B cell (primary cell): ENCODE measurements around the gene METTL26. TPM values are rescaled to one million over a fixed set of nuclear protein-coding genes. Genes with fewer than 3 reads are reported as not detected.
A peak's percentile ranks its signal among the peaks of the same experiment; 100 is the strongest.

ENCODE experiments used
- ATAC-seq: fragments of 200-7000 bp; cut with Tn5 transposase; one replicate; pipeline ENCODE4 v1.10.0; 2021; ENCODE audit warnings: low read depth, mild to moderate bottlenecking, moderate number of reproducible peaks, moderate library complexity
- CTCF ChIA-PET: fragments of 350-600 bp; sonication (Branson Sonifier 250); formaldehyde crosslinking; loops from one replicate; lab custom pipeline; 2021; ENCODE audit warnings: antibody characterized with exemption, inconsistent platforms; lab: Charles Lee
- POLR2A ChIA-PET: fragments of 350-600 bp; sonication (Branson Sonifier 250); formaldehyde crosslinking; loops from one replicate; lab custom pipeline; 2021; ENCODE audit warnings: antibody characterized with exemption; lab: Charles Lee
- DNase-seq: peaks from one replicate; pipeline ENCODE4 v3.0.0; 2013
- H2AFZ ChIP-seq: 2 replicates; pipeline ENCODE4 v1.6.1; 2012; ENCODE audit warnings: mild to moderate bottlenecking, low read depth, low read length; ENCODE audit not compliant: insufficient read depth, poor library complexity, severe bottlenecking
- H3K27ac ChIP-seq, 2 donors: 1 replicate in 1 of 2; 2 replicates in 1 of 2; pipeline ENCODE4 v1.5.1; 2012 to 2013; ENCODE audit warnings: low read length in 2 of 2, mild to moderate bottlenecking in 2 of 2, moderate library complexity in 1 of 2
- H3K27me3 ChIP-seq, 4 experiments: fragments of 200-600 bp in 1 of 4; sonication (generic) in 1 of 4; replicated peaks in 1 of 4; 1 replicate in 2 of 4; 2 replicates in 2 of 4; pipeline versions ENCODE4 v1.6.1 to v1.7.0; 2013 to 2016; ENCODE audit warnings: low read length in 3 of 4, mild to moderate bottlenecking in 2 of 4, mixed read lengths in 1 of 4, moderate library complexity in 1 of 4; ENCODE audit not compliant: insufficient read depth in 4 of 4, control insufficient read depth in 3 of 4; ENCODE audit errors: control extremely low read depth in 1 of 4
- H3K36me3 ChIP-seq, 2 experiments: replicated peaks in 1 of 2; 1 replicate in 1 of 2; 2 replicates in 1 of 2; pipeline versions ENCODE4 v1.6.1 to v1.7.1; 2013; ENCODE audit warnings: low read length in 1 of 2; ENCODE audit not compliant: insufficient read depth in 2 of 2, control insufficient read depth in 1 of 2; ENCODE audit errors: control extremely low read depth in 1 of 2, extremely low read depth in 1 of 2
- H3K4me1 ChIP-seq, 2 donors: fragments of 200-600 bp in 1 of 2; sonication (generic) in 1 of 2; 1 replicate in 1 of 2; 2 replicates in 1 of 2; pipeline versions ENCODE4 v1.5.1 to v1.6.1; 2013 to 2017; ENCODE audit warnings: low read length in 2 of 2; ENCODE audit not compliant: control insufficient read depth in 2 of 2, insufficient read depth in 2 of 2
- H3K4me2 ChIP-seq: replicated peaks from 2 replicates; pipeline ENCODE3; 2012; ENCODE audit warnings: mild to moderate bottlenecking, low read depth, low read length; ENCODE audit not compliant: poor library complexity, severe bottlenecking
- H3K4me3 ChIP-seq, 5 experiments: fragments of 200-600 bp in 1 of 5; sonication (generic) in 1 of 5; 1 replicate in 3 of 5; 2 replicates in 2 of 5; pipeline versions ENCODE4 v1.5.1 to v1.7.0; 2011 to 2016; ENCODE audit warnings: low read length in 4 of 5, mild to moderate bottlenecking in 4 of 5, low read depth in 2 of 5, control low read depth in 1 of 5, moderate library complexity in 1 of 5; ENCODE audit not compliant: insufficient read depth in 1 of 5; ENCODE audit errors: control extremely low read depth in 1 of 5, extremely low read depth in 1 of 5
- H3K79me2 ChIP-seq: fragments of 200-600 bp; sonication (generic); one replicate; pipeline ENCODE4 v1.6.0; 2016; ENCODE audit warnings: low read length; ENCODE audit not compliant: control insufficient read depth, insufficient read depth
- H3K9ac ChIP-seq: fragments of 200-600 bp; sonication (generic); 2 replicates; pipeline ENCODE4 v1.6.1; 2017; ENCODE audit warnings: mild to moderate bottlenecking, low read length, moderate library complexity
- H3K9me3 ChIP-seq, 3 donors: one replicate each; pipeline versions ENCODE4 v1.6.1 to v1.7.1; 2013; ENCODE audit warnings: low read length in 2 of 3; ENCODE audit not compliant: control insufficient read depth in 2 of 3, insufficient read depth in 1 of 3; ENCODE audit errors: control extremely low read depth in 1 of 3
- H4K20me1 ChIP-seq: 2 replicates; pipeline ENCODE4 v1.6.0; 2012; ENCODE audit warnings: mild to moderate bottlenecking, low read length; ENCODE audit not compliant: insufficient read depth, control insufficient read depth, poor library complexity, severe bottlenecking
- H3K27ac Mint-ChIP-seq: one replicate; pipeline ENCODE4 v1.8.0; 2021; ENCODE audit warnings: mixed read lengths
- H3K27me3 Mint-ChIP-seq: one replicate; pipeline ENCODE4 v1.8.0; 2021; ENCODE audit warnings: mixed read lengths
- H3K4me1 Mint-ChIP-seq: one replicate; pipeline ENCODE4 v1.8.0; 2021; ENCODE audit warnings: mixed read lengths
- H3K4me3 Mint-ChIP-seq: one replicate; pipeline ENCODE4 v1.8.0; 2021; ENCODE audit warnings: mixed read lengths
- H3K9me3 Mint-ChIP-seq: one replicate; pipeline ENCODE4 v1.8.0; 2022; ENCODE audit warnings: mixed read lengths; ENCODE audit not compliant: insufficient read depth
- EZH2 ChIP-seq: IDR thresholded peaks from 2 replicates; pipeline ENCODE4 v1.6.1; 2012; ENCODE audit warnings: borderline replicate concordance, low read depth, mild to moderate bottlenecking, moderate library complexity, low read length; ENCODE audit not compliant: insufficient read depth, poor library complexity, severe bottlenecking
- WGBS: methylation state at CpG from one replicate; pipeline ENCODE4 v1.1.5; 2013; ENCODE audit warnings: missing lambda C conversion rate; ENCODE audit not compliant: insufficient coverage; 5-methylcytosine and 5-hydroxymethylcytosine counted together
- intact Hi-C: fragments of 100-400 bp; cut with micrococcal nuclease; formaldehyde crosslinking; loops from one replicate; pipeline ENCODE4 v1.10.0; 2022
- polyA plus RNA-seq: library from polyadenylated mRNA; depleted of rRNA; stranded (reverse); fragments of >200 nt; gene quantifications from 2 replicates; pipeline ENCODE4 v1.2.3, GENCODE V29; 2012
- total RNA-seq, 2 donors: library from RNA; stranded (reverse); fragments of 120-200 nt in 1 of 2; gene quantifications; 1 replicate in 1 of 2; 2 replicates in 1 of 2; pipeline versions ENCODE4 v1.2.3 to v1.2.4, GENCODE V29; 2013 to 2022
- TF ChIP-seq, protein P1 (sequence below): fragments of 200-600 bp; IDR thresholded peaks from one replicate; pipeline ENCODE4 v1.8.0; 2022; ENCODE audit warnings: antibody characterized with exemption, mild to moderate bottlenecking

The METTL26 gene
- total and polyA plus RNA-seq, 2 donors (not counting 1 experiment from before 2014, with no cell fraction given), result 56.6 to 140 TPM

DNA sequence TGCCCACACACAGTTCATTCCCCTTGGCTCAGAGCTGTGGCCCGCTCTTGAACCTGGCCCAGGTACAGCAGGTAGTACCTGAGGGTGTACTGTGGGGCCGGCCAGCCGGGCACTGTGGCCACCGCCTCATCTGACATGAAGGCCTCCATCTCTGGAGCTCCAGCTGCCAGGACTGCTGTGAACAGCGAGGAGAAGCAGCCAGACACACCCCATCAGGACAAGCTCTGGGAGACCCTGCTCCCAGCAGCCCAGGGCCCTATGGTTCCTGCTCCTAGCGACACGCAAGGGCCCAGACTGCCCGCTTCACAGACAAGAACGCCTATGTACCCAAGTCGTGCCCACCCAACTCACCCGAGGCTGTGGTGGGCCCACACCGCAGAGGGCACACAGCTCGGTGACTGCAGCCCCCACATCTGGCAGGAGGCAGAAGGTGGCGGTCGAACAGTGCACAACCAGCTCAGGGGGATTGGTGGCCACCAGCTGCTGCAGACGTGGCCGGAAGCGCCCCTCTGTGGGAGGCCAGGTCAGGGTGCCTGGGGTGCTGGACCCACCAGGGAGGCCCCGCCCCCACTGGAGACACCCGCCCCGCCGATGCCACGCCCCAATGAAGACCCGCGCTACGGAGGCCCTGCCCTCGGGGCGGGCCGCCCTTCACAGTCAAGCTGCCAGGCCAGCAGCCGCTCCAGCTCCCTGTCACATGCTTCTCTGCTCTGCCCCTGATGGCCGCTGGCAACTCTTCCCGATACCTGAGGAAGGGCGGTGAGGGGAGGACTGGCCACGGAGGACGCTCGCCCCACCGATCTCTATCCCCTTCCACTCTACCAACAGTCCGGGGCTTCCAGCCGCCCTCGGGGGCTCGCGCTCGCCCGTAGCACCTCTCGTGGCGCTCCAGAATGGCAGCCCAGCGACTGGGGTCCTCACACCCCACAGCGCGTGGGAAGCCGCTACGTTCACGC, 43.0 kb upstream of the METTL26 start:
- Histone ChIP-seq H3K4me3 (peak overlapping the region in 4 of 5 experiments; percentile 46 to 72 (median 58)), H4K20me1 (peaks cover 31% of the 10 kb centered on the region), H3K9ac (peak overlapping the region; percentile 73), H2AFZ (peak overlapping the region; percentile 85), H3K4me2 (peak overlapping the region; percentile 99), H3K36me3 (peaks cover 0 to 17% of the 10 kb centered on the region in 2 experiments), H3K4me1 (peaks cover 29 to 61% of the 10 kb centered on the region in 2 donors), H3K27ac (peak overlapping the region in 1 of 2 donors; percentile 30), H3K9me3 (peaks cover 0 to 7% (median 0%) of the 10 kb centered on the region in 3 donors), H3K27me3 (peaks cover 0 to 25% (median 11%) of the 10 kb centered on the region in 4 experiments), H3K79me2 (peaks cover 29% of the 10 kb centered on the region)
- H3K9me3 Mint-ChIP-seq, result no peaks in the 10 kb centered on the region
- ChIA-PET CTCF (no interaction called here), POLR2A (no interaction called here)
- WGBS, result 28% methylated on average over 50 of the region's 52 CpGs
- H3K27me3 Mint-ChIP-seq, result peaks cover 6% of the 10 kb centered on the region
- ATAC-seq, result no peak
- TF ChIP-seq, protein P1, sequence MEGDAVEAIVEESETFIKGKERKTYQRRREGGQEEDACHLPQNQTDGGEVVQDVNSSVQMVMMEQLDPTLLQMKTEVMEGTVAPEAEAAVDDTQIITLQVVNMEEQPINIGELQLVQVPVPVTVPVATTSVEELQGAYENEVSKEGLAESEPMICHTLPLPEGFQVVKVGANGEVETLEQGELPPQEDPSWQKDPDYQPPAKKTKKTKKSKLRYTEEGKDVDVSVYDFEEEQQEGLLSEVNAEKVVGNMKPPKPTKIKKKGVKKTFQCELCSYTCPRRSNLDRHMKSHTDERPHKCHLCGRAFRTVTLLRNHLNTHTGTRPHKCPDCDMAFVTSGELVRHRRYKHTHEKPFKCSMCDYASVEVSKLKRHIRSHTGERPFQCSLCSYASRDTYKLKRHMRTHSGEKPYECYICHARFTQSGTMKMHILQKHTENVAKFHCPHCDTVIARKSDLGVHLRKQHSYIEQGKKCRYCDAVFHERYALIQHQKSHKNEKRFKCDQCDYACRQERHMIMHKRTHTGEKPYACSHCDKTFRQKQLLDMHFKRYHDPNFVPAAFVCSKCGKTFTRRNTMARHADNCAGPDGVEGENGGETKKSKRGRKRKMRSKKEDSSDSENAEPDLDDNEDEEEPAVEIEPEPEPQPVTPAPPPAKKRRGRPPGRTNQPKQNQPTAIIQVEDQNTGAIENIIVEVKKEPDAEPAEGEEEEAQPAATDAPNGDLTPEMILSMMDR, result no peak
- TF ChIP-seq EZH2, result no peak
- H3K4me3 Mint-ChIP-seq, result peak overlapping the region; percentile 88
- H3K27ac Mint-ChIP-seq, result peak overlapping the region; percentile 80
- H3K4me1 Mint-ChIP-seq, result peaks cover 42% of the 10 kb centered on the region
- peak; percentile 47 for DNase-seq
- intact Hi-C loops, result loop anchor here (1.0 to 5.0 kb wide), 4 partner anchors 11 to 998 kb away; partner anchors contain the start of genes JPT2, METTL26 and RHOT2
